ENCODE results near the gene FAM163A.

The FAM163A gene

GRCh38 chr1:179753061-179753460 is 10.0 kb downstream of the FAM163A start:
- DNase-seq, result no peak

GRCh38 chr1:179754041-179754624 is 11.0 kb downstream of the FAM163A start:
- DNase-seq, result no peak

- DNase-seq, result no peak
Measured at GRCh38 chr1:179757933-179758332, 14.8 kb downstream of the FAM163A start.

- DNase-seq, result no peak
Measured at GRCh38 chr1:179760521-179760920, 17.4 kb downstream of the FAM163A start.

GRCh38 chr1:179761296-179761695 is 18.2 kb downstream of the FAM163A start:
- no peak for DNase-seq

GRCh38 chr1:179761846-179762640 is 19.0 kb downstream of the FAM163A start:
- no peak for DNase-seq

- no peak for DNase-seq
Measured at GRCh38 chr1:179767177-179767581, 24.1 kb downstream of the FAM163A start.

GRCh38 chr1:179767996-179768395 is 24.9 kb downstream of the FAM163A start:
- DNase-seq, result no peak

- DNase-seq, result no peak
Measured at GRCh38 chr1:179770887-179771502, 27.9 kb downstream of the FAM163A start.

- DNase-seq, result no peak
Measured at GRCh38 chr1:179773264-179773663, 30.2 kb downstream of the FAM163A start.

GRCh38 chr1:179774000-179774399 is 30.9 kb downstream of the FAM163A start:
- DNase-seq, result no peak

GRCh38 chr1:179774566-179774965 is 31.5 kb downstream of the FAM163A start:
- DNase-seq, result no peak

GRCh38 chr1:179775009-179775408 is 31.9 kb downstream of the FAM163A start:
- no peak for DNase-seq

- DNase-seq, result no peak
Measured at GRCh38 chr1:179776831-179777230, 33.7 kb downstream of the FAM163A start.

- no peak for DNase-seq
Measured at GRCh38 chr1:179777731-179778130, 34.6 kb downstream of the FAM163A start.

- no peak for DNase-seq
Measured at GRCh38 chr1:179779645-179780272, 36.7 kb downstream of the FAM163A start.

GRCh38 chr1:179781962-179782361 is 38.9 kb downstream of the FAM163A start:
- no peak for DNase-seq

- DNase-seq, result no peak
Measured at GRCh38 chr1:179785031-179785431, 41.9 kb downstream of the FAM163A start.

GRCh38 chr1:179785728-179786127 is 42.6 kb downstream of the FAM163A start:
- DNase-seq, result no peak

GRCh38 chr1:179786815-179787685 is 44.0 kb downstream of the FAM163A start:
- DNase-seq, result no peak

- no peak for DNase-seq
Measured at GRCh38 chr1:179788259-179788658, 45.2 kb downstream of the FAM163A start.

GRCh38 chr1:179793281-179793680 is 50.2 kb downstream of the FAM163A start:
- DNase-seq, result no peak

- no peak for DNase-seq
Measured at GRCh38 chr1:179794146-179794545, 51.1 kb downstream of the FAM163A start.
